HCT116 (cell line): ENCODE results near the gene RALGPS1. TPM values are rescaled to one million over a fixed set of nuclear protein-coding genes. Genes with fewer than 3 reads are reported as not detected.

ENCODE experiments used
- ATAC-seq: fragments of 200-7000 bp; cut with Tn5 transposase; 2 replicates; pipeline ENCODE4 v1.9.1; 2020; ENCODE audit warnings: mild to moderate bottlenecking, moderate library complexity
- BruUV-seq: library from RNA; stranded (reverse); fragments of 400-500 nt; replicated peaks from 2 replicates; lab custom pipeline; 2021; lab: Mats Ljungman, UMichigan
- CTCF ChIA-PET: fragments of 300-600 bp; sonication (Branson Sonifier 250); formaldehyde crosslinking; loops from one replicate; lab custom pipeline; 2021; ENCODE audit warnings: antibody characterized with exemption; lab: Charles Lee
- POLR2A ChIA-PET: fragments of 300-600, 350-600 bp; sonication (Branson Sonifier 250); formaldehyde crosslinking; loops from one replicate; lab custom pipeline; 2021; ENCODE audit warnings: antibody characterized with exemption; lab: Charles Lee
- RAD21 ChIA-PET, 2 experiments: fragments of 300-600 bp; sonication (Branson Sonifier 250); formaldehyde crosslinking; loops; one replicate each; lab custom pipeline; 2023; ENCODE audit warnings: low total read pairs in 2 of 2; ENCODE audit not compliant: uncharacterized antibody in 2 of 2, unreplicated experiment in 2 of 2, low non-redundant PET in 1 of 2; lab: Charles Lee
- DNase-seq: peaks from one replicate; pipeline ENCODE4 v3.0.0-alpha.2; 2010; ENCODE audit warnings: low read depth, low spot score
- H2AFZ ChIP-seq: fragments of 200-600 bp; shearing (Covaris generic), sonication (generic); 2 replicates; pipeline ENCODE4 v1.6.1; 2017; ENCODE audit warnings: low read depth, mixed run types, mixed read lengths, antibody characterized with exemption, low read length; ENCODE audit not compliant: poor library complexity, severe bottlenecking
- H3K27ac ChIP-seq: 2 replicates; pipeline ENCODE4 v1.5.1; 2012; ENCODE audit warnings: low read depth, low read length
- H3K27me3 ChIP-seq: fragments of 200-600 bp; sonication (generic); 2 replicates; pipeline ENCODE4 v1.6.1; 2016; ENCODE audit warnings: mixed run types, low read length, mixed read lengths; ENCODE audit not compliant: insufficient read depth
- H3K36me3 ChIP-seq, 2 experiments: fragments of 200-500 bp in 1 of 2; fragments of 200-600 bp in 1 of 2; sonication (Bioruptor generic) in 1 of 2; sonication (generic) in 1 of 2; 2 replicates each; pipeline versions ENCODE4 v1.5.1 to v1.6.1; 2014 to 2016; ENCODE audit warnings: low read length in 2 of 2, inconsistent platforms in 1 of 2, mixed read lengths in 1 of 2, mixed run types in 1 of 2; ENCODE audit not compliant: insufficient read depth in 2 of 2, control insufficient read depth in 1 of 2
- H3K4me1 ChIP-seq, 2 experiments: fragments of 200-600 bp in 1 of 2; sonication (generic) in 1 of 2; 2 replicates each; pipeline versions ENCODE4 v1.5.1 to v1.6.1; 2012 to 2017; ENCODE audit warnings: low read length in 2 of 2, inconsistent platforms in 1 of 2, mild to moderate bottlenecking in 1 of 2, mixed read lengths in 1 of 2, mixed run types in 1 of 2, moderate library complexity in 1 of 2; ENCODE audit not compliant: insufficient read depth in 2 of 2, control insufficient read depth in 1 of 2
- H3K4me2 ChIP-seq: fragments of 200-600 bp; sonication (generic); 2 replicates; pipeline ENCODE4 v1.6.1; 2017; ENCODE audit warnings: mixed run types, low read length, mixed read lengths
- H3K4me3 ChIP-seq, 2 experiments: fragments of 200-600 bp in 1 of 2; sonication (generic) in 1 of 2; replicated peaks in 1 of 2; 2 replicates each; pipeline ENCODE4 v1.5.1; 2011 to 2016; ENCODE audit warnings: low read length in 2 of 2, control low read depth in 1 of 2, low read depth in 1 of 2, mild to moderate bottlenecking in 1 of 2, mixed read lengths in 1 of 2, mixed run types in 1 of 2
- H3K79me2 ChIP-seq: fragments of 200-600 bp; sonication (generic); 2 replicates; pipeline ENCODE4 v1.6.1; 2017; ENCODE audit warnings: mild to moderate bottlenecking, mixed run types, low read length, moderate library complexity, mixed read lengths; ENCODE audit not compliant: insufficient read depth
- H3K9ac ChIP-seq: fragments of 200-600 bp; sonication (generic); 2 replicates; pipeline ENCODE4 v1.6.1; 2016; ENCODE audit warnings: low read length, mixed read lengths
- H3K9me2 ChIP-seq: fragments of 200-600 bp; sonication (generic), shearing (Covaris generic); 2 replicates; pipeline ENCODE4 v1.6.1; 2017; ENCODE audit warnings: mixed run types, mild to moderate bottlenecking, moderate library complexity; ENCODE audit not compliant: insufficient read depth
- H3K9me3 ChIP-seq, 2 experiments: fragments of 200-500 bp in 1 of 2; fragments of 200-600 bp in 1 of 2; sonication (Bioruptor generic) in 1 of 2; sonication (generic) in 1 of 2; 2 replicates each; pipeline ENCODE4 v1.6.1; 2014 to 2017; ENCODE audit warnings: low read length in 2 of 2, mixed read lengths in 2 of 2, inconsistent platforms in 1 of 2, low read depth in 1 of 2, mild to moderate bottlenecking in 1 of 2, mixed run types in 1 of 2, moderate library complexity in 1 of 2; ENCODE audit not compliant: control insufficient read depth in 1 of 2, insufficient read depth in 1 of 2
- H4K20me1 ChIP-seq: fragments of 200-600 bp; sonication (generic), shearing (Covaris generic); 2 replicates; pipeline ENCODE4 v1.6.1; 2017; ENCODE audit warnings: mixed run types, mild to moderate bottlenecking, moderate library complexity; ENCODE audit not compliant: insufficient read depth
- ATF3 ChIP-seq: IDR thresholded peaks from 2 replicates; pipeline ENCODE4 v1.6.1; 2012
- CEBPB ChIP-seq: IDR thresholded peaks from 2 replicates; pipeline ENCODE4 v1.6.1; 2012; ENCODE audit warnings: low read depth
- EGR1 ChIP-seq: IDR thresholded peaks from 2 replicates; pipeline ENCODE4 v1.6.1; 2012; ENCODE audit warnings: low read depth
- ELF1 ChIP-seq: IDR thresholded peaks from 2 replicates; pipeline ENCODE4 v1.6.1; 2012; ENCODE audit warnings: low read depth, borderline replicate concordance
- JUND ChIP-seq: IDR thresholded peaks from 2 replicates; pipeline ENCODE4 v1.6.1; 2012
- MAX ChIP-seq: IDR thresholded peaks from 2 replicates; pipeline ENCODE4 v1.6.1; 2012
- POLR2A ChIP-seq: IDR thresholded peaks from 2 replicates; pipeline ENCODE4 v1.7.0; 2011; ENCODE audit warnings: borderline replicate concordance; ENCODE audit not compliant: insufficient read depth, insufficient read length; ENCODE audit errors: extremely low read depth
- REST ChIP-seq: IDR thresholded peaks from 2 replicates; pipeline ENCODE4 v1.6.1; 2012; ENCODE audit warnings: low read depth
- SIN3A ChIP-seq: IDR thresholded peaks from 2 replicates; pipeline ENCODE4 v1.6.1; 2012; ENCODE audit warnings: low read depth
- TCF7L2 ChIP-seq: IDR thresholded peaks from 2 replicates; pipeline ENCODE4 v1.7.0; 2011; ENCODE audit warnings: borderline replicate concordance, inconsistent platforms; ENCODE audit not compliant: insufficient read depth, insufficient read length; ENCODE audit errors: extremely low read depth
- YY1 ChIP-seq: IDR thresholded peaks from 2 replicates; pipeline ENCODE4 v1.6.1; 2011; ENCODE audit warnings: low read length, low read depth, moderate library complexity, mild to moderate bottlenecking; ENCODE audit not compliant: insufficient replicate concordance; ENCODE audit errors: extremely low read depth
- intact Hi-C: fragments of 100-400 bp; cut with micrococcal nuclease; formaldehyde crosslinking; loops from 2 replicates; pipeline ENCODE4 v1.10.0; 2022
- total RNA-seq: library from RNA; stranded (reverse); gene quantifications from one replicate; pipeline ENCODE4 v1.2.1, GENCODE V29; 2021; ENCODE audit not compliant: unreplicated experiment

RALGPS1 gene
- total RNA-seq, 1 experiment from 2014 or later: 7.6 TPM

DNA sequence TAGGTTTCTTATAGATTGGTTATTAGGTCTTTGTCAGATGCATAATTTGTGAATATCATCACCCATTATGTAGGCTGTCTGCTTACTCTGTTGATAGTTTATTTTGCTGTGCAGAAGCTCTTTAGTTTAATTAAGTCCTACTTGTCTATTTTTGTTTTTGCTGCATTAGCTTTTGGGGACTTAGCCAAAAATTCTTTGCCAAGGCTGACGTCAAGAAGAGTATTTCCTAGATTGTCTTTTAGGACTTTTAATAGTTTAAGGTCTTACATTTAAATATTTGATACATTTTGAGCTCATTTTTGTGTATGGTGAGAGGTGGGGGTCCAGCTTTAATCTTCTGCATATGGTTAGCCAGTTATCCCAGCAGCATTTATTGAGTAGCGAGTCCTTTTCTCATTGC lies 232.7 kb downstream of the RALGPS1 start:
- TF ChIP-seq YY1 (no peak), ATF3 (no peak), REST (no peak), SIN3A (no peak)
- TF ChIP-seq, all 23 proteins: peak for 0
- DNase-seq: no peak
- Histone ChIP-seq H3K9ac (no peak overlapping the region), H2AFZ (no peak overlapping the region), H4K20me1 (no peaks in the 10 kb centered on the region), H3K27ac (no peak overlapping the region), H3K79me2 (no peaks in the 10 kb centered on the region), H3K9me3 (no peaks in the 10 kb centered on the region), H3K36me3 (no peaks in the 10 kb centered on the region), H3K4me2 (no peak overlapping the region), H3K9me2 (no peaks in the 10 kb centered on the region), H3K4me1 (no peaks in the 10 kb centered on the region), H3K27me3 (no peaks in the 10 kb centered on the region; the same call in 1 of the 2 replicates), H3K4me3 (no peak overlapping the region)
- BruUV-seq: no TSS peak
- intact Hi-C loops: no loop called here
- POLR2A ChIA-PET: interaction anchor here (1.5 kb wide), 1 partner anchor 19 kb away, joined by 3 read pairs; no protein-coding TSS in a partner anchor
- CTCF ChIA-PET: no interaction called here
- RAD21 ChIA-PET: no interaction called here
- no peak for ATAC-seq

DNA sequence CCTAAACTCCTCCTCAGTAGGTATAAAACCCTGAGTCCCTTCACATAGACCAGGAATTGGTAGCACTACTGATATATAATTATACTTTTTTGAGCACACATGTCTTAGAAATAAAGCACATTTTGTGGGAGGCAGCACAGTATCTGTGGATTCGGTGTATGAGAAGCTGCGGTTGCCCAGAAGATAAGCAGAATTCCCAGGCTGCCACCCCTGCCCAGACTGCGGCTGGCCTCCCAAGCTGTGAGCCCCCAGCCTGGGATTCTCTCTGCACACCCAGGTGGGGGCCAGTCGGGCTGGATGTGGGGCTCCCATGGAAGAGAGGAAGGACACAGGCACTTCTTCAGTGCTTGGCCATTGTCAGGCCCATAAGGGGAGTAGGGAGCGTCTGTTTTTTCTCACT lies 233.4 kb downstream of the RALGPS1 start:
- Histone ChIP-seq H3K4me2 (no peak overlapping the region), H4K20me1 (no peaks in the 10 kb centered on the region), H3K4me3 (no peak overlapping the region), H3K36me3 (no peaks in the 10 kb centered on the region), H3K79me2 (no peaks in the 10 kb centered on the region), H3K27ac (no peak overlapping the region), H3K27me3 (no peaks in the 10 kb centered on the region; the same call in 1 of the 2 replicates), H3K9ac (no peak overlapping the region), H3K9me2 (no peaks in the 10 kb centered on the region), H2AFZ (no peak overlapping the region), H3K4me1 (no peaks in the 10 kb centered on the region), H3K9me3 (no peaks in the 10 kb centered on the region)
- DNase-seq (no peak), ATAC-seq (no peak)
- ChIA-PET POLR2A (interaction anchor here (1.5 kb wide), 1 partner anchor 19 kb away, joined by 3 read pairs; no protein-coding TSS in a partner anchor), RAD21 (no interaction called here), CTCF (no interaction called here)
- BruUV-seq: no TSS peak
- TF ChIP-seq JUND (no peak), MAX (no peak), TCF7L2 (no peak), ATF3 (no peak), REST (no peak), YY1 (no peak), ELF1 (no peak), POLR2A (no peak), EGR1 (no peak), CEBPB (no peak)
- intact Hi-C loops: no loop called here
